IPS DF 4.7 (cell line): ENCODE measurements around the gene TEN1.
"Not testable (repeated sequence)": the region's sequence is repeated elsewhere in the genome, so short reads cannot be mapped to it uniquely, and the experiment has no call there.

Experiments used
- DNase-seq: peaks from one replicate; pipeline ENCODE4 v3.0.0-alpha.2; 2013; ENCODE audit warnings: low spot score; ENCODE audit errors: extremely low read depth

The TEN1 gene

DNA sequence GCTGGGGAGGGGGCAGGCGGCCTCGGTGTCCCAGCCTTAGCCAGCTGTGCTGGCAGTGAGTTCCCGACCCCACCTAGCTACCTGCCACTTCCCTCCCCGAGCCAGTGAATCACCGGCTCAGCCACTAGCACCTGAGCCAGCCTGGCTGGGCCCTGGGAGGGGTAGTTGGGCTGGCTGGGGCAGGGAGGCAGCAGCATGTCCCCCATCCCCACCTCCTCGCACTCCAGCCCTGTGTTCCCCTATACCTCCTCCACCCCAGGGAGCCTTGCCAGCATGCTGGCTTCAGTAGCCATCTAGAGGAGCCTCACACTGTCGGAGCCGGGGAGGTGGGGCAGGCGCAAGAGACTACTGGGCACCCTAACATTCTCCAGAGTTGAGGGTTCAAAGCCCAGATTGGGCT is 45.3 kb downstream of the TEN1 start:
- DNase-seq = no peak

GRCh38 chr17:76025294-76025693 is 46.3 kb downstream of the TEN1 start:
- no peak for DNase-seq

- DNase-seq = no peak
These were observed 47.7 kb downstream of the TEN1 start for GRCh38 chr17:76026714-76027158.

DNA sequence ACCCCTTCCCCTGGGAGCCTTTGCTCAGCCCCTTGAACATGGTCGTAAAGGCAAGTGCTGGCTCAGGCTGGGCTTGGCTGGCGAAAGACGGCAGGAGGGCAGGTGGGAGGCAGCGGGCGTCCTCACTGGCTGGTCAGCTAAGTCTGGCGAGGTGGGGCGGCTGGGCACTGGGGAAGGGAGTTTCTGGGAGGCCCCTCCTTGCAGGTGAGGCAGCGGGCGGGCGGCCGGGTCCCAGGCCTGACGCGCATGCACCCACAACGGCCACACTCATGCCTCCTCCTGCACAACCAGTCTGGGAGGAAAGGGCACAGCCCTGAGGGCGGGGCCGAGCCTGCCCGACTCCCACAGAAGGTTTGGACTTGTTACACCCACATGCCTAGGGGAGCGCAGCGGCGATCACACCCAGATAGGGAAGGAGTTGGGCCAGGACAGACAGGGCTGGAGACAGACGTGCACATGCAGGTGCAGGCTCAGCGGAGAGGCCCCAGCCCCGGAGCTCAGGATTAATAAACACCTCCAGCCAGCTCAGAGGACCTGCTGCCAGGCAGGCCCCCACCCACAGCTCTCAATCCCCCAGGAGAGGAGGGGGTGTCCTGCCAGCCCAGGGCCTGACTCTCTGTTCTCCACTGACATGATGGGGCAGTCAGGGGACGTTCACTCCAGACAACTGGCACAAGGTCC is 48.3 kb downstream of the TEN1 start, which contains the start of gene EVPL:
Gene EVPL, minus strand, starts transcription at position 148 of the 681 bp plus-strand sequence. Its CDS starts 108 bp downstream, at position 40.
- no peak for DNase-seq

DNA sequence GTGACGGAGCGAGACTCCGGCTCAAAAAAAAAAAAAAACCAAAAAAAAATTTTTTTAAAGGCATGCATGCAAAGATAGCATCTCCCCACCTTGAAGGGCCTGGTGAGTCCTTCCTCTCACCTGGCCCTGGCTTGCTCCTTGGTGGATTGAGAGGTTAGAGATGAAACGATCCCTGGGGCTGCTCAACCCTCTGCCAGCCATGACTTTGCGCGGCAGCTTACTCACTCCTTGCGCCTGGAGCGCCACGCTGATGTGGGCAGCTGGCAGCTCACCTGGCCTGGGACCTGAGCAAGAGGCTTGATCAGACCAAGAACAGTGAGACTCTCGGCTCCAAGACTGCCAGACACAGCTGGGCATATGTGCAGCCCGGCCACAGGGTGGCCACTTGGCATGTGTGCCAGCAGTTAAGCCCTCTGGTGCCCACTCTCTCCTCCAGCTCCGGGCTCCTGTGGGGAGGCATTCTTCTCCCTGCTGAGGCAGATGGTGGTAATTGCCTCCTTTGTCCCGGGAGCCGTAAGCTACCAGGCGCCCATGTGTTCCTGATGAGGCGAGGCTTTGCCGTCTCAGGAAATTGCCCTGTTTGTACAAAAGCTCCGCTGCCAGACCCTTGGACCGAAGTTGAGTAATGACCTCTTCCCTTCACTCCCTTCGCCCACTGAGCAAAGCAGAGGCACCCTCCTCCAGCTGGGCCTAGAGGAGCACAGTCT is 53.2 kb downstream of the TEN1 start:
- DNase-seq = no peak

- DNase-seq = no peak
These were observed 53.7 kb downstream of the TEN1 start for GRCh38 chr17:76032780-76033108.

DNA sequence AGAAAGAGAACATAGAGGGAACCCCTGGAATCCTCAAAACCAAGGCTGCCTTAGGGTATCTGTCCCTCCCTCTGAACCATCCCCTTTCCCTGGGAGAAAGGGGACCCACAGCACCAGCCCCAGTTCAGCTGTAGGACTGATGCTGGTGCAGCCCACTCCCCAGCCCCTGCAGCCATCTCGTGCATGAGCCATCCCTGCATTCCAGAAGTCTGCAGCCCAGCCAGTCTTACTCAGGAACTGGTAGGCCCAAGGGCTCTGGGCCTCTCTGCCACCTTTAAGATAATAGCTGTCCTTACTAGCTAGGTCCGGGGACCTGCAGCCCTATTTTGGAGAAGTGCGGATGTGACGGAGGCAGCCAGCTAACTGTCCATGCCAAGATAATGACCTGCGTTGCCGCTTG is 54.1 kb downstream of the TEN1 start:
- no peak for DNase-seq

DNA sequence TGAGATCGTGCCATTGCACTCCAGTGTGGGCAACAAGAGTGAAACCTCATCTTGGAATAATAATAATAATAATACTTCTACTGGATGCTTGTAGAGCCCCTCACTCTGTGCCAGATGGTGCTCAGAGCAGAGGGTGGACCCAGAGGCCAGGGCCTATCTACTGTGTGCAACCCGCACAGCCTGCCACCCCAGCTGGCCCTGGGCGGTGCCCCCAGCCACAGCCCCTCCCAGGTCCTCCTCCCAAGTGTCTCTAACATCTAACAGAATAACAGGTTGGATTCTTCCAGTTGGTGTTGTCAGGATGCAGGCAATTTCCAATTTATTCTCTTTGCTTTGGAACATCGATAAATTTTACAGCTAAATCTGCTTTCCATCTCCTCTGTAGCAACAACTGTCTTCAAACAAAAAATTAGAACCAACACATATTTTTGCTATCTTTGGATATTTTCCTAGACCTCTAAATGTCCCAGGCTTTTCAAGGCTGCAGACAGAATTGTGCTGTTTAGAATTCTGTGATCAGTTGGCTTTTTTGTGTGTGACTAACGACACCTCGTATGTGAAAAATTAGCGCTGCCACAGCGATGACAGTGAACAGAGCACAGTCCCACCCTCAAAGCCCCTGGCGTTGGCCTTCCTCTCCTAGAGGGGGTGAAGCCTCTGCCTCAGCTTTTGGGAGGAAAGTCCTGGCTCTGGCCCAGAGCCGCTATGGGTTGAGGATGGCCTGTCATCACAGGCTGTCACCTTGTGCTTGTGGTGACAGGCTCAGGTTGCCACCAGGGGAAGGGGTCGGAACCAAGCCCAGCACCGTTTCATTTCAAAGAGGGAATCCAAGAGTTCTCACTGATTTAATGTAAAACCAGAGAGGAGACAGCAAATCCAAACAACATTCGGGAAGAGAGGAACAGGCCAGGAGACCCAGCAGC is 55.6 kb downstream of the TEN1 start:
- DNase-seq = no peak

GRCh38 chr17:76036497-76037261 is 57.6 kb downstream of the TEN1 start:
- DNase-seq = no peak

DNA sequence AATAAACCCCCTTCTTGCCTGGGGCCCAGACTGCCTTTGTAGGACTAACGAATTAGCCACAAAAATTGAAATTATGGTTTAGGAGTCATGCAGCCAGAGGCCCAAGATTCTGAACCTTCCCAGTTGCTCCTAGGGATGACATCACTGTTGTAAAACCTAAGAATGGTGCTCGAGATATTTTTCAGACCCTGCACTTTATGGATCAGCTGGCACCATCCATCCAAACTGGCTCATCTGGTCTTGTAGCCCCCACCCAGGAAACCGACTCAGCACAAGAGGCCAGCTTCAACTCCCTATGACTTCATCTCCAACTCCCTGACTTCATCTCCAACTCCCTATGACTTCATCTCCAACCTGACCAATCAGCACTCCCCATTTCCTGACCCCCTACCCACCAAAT is 59.0 kb downstream of the TEN1 start:
- DNase-seq = no peak

DNA sequence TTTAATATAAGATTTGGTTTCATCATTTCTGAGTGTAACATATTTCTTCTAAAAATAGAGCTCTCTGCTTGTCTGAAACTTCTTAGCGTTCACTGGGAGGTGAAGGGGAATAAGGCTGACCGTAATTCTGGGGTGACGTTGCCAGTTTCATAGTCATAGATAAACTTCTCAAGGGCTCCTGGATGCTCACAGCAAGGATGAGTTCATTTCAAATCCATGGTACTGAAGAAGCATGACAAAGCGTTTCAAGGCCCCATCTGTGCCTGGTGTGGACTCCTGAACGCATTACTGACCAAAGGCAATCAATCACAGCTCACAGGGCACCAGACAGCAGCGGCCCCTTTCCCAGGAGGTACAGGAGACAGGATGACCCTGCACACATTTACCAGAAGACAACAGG is 60.1 kb downstream of the TEN1 start:
- no peak for DNase-seq

- no peak for DNase-seq
These were observed 61.3 kb downstream of the TEN1 start for GRCh38 chr17:76040376-76040775.

DNA sequence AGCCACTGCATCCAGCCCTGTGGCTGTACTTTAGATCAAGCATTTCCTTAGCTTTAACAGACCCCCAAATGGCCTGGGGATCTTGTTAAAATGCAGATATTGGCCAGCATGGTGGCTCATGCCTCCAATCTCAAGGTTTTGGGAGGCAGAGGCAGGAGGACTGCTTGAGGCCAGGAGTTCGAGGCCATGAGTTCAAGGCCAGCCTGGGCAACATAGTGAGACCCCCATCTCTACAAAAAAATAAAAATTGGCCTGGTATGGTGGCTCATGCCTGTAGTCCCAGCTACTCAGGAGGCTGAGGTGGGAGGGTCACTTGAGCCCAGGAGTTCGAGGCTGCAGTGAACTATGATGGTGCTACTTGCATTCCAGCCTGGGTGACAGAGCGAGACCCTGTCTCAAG is 63.8 kb downstream of the TEN1 start:
- DNase-seq = not testable (repeated sequence)

- DNase-seq = not testable (repeated sequence)
These were observed 65.5 kb downstream of the TEN1 start for GRCh38 chr17:76044475-76045007.

DNA sequence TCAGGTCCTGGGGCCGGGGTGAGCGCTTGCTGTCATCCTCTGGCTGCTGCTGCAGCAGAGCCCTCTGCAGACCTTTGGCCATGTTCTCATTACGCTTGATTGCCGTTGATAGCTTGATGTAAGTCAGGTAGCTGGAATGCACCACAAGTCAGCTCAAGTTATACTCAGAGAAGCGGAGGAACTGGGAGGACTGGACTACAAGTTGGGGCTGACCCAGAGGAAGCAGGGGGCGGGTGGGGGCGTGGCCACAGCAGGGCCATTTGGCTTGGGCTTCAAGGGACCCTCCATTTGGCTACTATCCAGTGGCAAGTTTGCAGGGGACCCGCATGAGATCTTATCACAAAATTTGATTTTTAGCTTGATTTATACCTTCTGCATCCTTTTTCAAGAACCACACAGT is 67.0 kb downstream of the TEN1 start:
- DNase-seq = no peak

DNA sequence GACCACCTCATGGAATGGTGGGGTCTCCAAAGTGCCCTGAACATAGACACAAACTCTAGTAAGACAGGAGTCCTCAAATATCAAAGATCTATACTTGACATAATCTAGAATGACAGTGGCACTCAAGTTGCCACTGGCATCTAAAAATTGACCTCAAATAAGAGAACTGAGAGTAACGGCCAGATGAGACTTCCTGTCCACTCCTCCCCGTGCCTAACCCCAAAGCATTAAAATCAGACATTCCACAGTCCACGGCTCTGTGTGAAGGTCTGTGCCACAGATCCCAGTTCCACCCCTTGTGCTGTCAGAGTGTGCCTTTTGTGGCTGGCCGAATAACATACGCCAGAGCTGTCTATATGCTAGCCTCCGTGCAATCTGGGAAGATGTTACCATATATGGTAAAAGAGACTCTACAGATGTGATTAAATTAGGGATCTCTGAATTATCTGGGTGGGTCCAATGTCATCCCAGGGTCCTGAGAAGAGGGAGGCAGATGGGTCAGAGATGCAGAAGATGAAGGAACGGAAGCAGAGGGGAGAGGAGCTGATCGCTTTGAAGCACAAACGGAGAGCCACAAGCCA is 69.1 kb downstream of the TEN1 start:
- no peak for DNase-seq

GRCh38 chr17:76048711-76049110 is 69.7 kb downstream of the TEN1 start:
- no peak for DNase-seq

GRCh38 chr17:76049239-76049638 is 70.2 kb downstream of the TEN1 start:
- no peak for DNase-seq

DNA sequence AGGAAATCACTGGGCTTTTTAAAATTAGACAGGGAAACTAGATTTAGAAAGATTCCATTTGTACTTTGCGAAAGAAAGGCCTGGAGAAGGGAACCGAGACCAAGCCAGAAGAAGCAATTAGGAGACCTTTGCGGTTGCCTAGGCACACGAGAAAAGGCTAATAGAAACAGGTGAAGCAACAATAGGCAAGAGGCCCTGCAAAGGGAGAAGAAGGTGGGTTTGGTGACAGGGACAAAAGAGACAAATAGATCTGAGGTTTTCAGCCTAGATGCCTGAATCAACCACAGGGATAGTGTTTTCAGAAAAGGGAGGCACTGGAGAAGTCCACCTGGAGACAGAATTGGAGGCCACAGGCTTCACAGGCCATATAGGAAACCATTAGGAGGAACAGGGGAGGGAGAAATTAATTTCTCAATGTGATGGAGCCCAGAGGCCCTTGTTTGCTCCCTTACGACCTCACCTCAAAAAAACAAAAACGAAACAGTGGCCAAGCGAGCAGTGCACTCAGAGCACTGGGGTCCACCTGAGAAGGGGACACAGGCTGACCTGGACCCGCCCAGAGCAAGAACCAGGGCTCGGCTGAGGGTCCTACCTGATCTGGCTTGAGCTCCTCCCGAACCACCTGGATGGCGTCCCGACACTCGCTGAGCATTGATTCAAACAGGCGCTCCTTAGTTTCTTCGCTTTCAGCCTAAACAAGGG is 70.9 kb downstream of the TEN1 start:
- no peak for DNase-seq
